Measurements from ENCODE around the gene DCN.

- TF ChIP-seq CTCF (conservative IDR thresholded peaks at IDR 0.05; ENCODE audit: low read depth, low read length) (no peak), EZH2 (IDR thresholded peaks at IDR 0.05; ENCODE audit: low read length, unreplicated experiment) (no peak)
Observed at GRCh38 chr12:91161009-91161408, 21.6 kb downstream of the DCN start.

All from PC-3 (cell line).